Ovary (tissue), 9 donors: ENCODE results near the gene HAUS8. TPM values are rescaled to one million over a fixed set of nuclear protein-coding genes. Genes with fewer than 3 reads are reported as not detected.

Experiments used
- DNase-seq, 5 donors: peaks; one replicate each; pipeline ENCODE4 v3.0.0-alpha.2; 2019 to 2020
- H3K27ac ChIP-seq, 2 donors: fragments of 200-600 bp; one replicate each; pipeline versions ENCODE4 v1.5.1 to v1.8.0; 2019 to 2022
- H3K27me3 ChIP-seq: fragments of 200-600 bp; one replicate; pipeline ENCODE4 v1.8.0; 2022
- H3K36me3 ChIP-seq: fragments of 200-600 bp; sonication (generic); one replicate; pipeline ENCODE4 v1.5.1; 2019
- H3K4me1 ChIP-seq: one replicate; pipeline ENCODE4 v1.8.1; 2013; ENCODE audit warnings: mild to moderate bottlenecking, moderate library complexity; ENCODE audit not compliant: insufficient read depth
- H3K4me3 ChIP-seq: fragments of 200-600 bp; sonication (generic); one replicate; pipeline ENCODE4 v1.5.1; 2017
- H3K9me3 ChIP-seq, 2 donors: fragments of 200-600 bp in 1 of 2; sonication (generic) in 1 of 2; one replicate each; pipeline versions ENCODE4 v1.5.1 to v1.8.1; 2013 to 2019; ENCODE audit warnings: mild to moderate bottlenecking in 1 of 2, moderate library complexity in 1 of 2
- EP300 ChIP-seq: sonication (generic); formaldehyde crosslinking; IDR thresholded peaks from one replicate; pipeline ENCODE4 v1.6.1; 2017; ENCODE audit warnings: antibody characterized with exemption
- POLR2A ChIP-seq: fragments of 450-650 bp; IDR thresholded peaks from one replicate; pipeline ENCODE4 v1.6.1; 2017; ENCODE audit warnings: antibody characterized with exemption, mild to moderate bottlenecking, moderate library complexity
- WGBS, 3 donors: extraction: QIAGEN DNeasy Blood & Tissue Kit in 1 of 3; methylation state at CpG; one replicate each; pipeline versions ENCODE4 v1.1.5 to v1.1.7; 2013 to 2017; 5-methylcytosine and 5-hydroxymethylcytosine counted together
- intact Hi-C, 4 donors: fragments of 100-400 bp; cut with DNase I; formaldehyde crosslinking; loops; one replicate each; pipeline versions ENCODE4 v1.11.0 to v1.15.1; 2022 to 2023
- polyA plus RNA-seq, 2 donors: library from polyadenylated mRNA; stranded (reverse); fragments of 200-250 nt in 1 of 2; fragments of 350-450 nt in 1 of 2; fragmentation: Illumina TruSeq in 1 of 2; extraction: RNeasy Lipid Tissue Mini Kit (QIAGEN cat#74804) in 1 of 2; gene quantifications; one replicate each; pipeline ENCODE4 v1.2.3, GENCODE V29; 2013 to 2014
- total RNA-seq, 7 donors: library from RNA; depleted of rRNA in 2 of 7; stranded (reverse); fragments of >200 nt in 2 of 7; fragmentation: NEBNext Ultra II Directional in 3 of 7; extraction: Animal tissue kit (Norgen Biotek cat#: 25700) in 3 of 7; gene quantifications; one replicate each; pipeline versions ENCODE4 v1.1.0 to v1.2.4, GENCODE V29; 2016 to 2023
- TF ChIP-seq, protein P1 (sequence below), 3 donors: fragments of 450-650 bp in 2 of 3; fragments of 200-600 bp in 1 of 3; IDR thresholded peaks; one replicate each; pipeline versions ENCODE4 v1.5.1 to v1.8.0; 2016 to 2022; ENCODE audit warnings: antibody characterized with exemption in 3 of 3, mild to moderate bottlenecking in 1 of 3
- donor health status: DM: no; HTN: no; CAD: no; lungs with moderate emphysema.
- donor health status: DM: no; HTN: no; CAD: no.
- donor health status: Bipolar disorder and iron deficiency.
- donor health status: DM: yes; HTN: yes; CAD: no.
- donor health status: DM: no; HTN: no; CAD: no.
- donor health status: DM: yes; HTN: yes; CAD: no.

HAUS8 gene
- total and polyA plus RNA-seq, 9 donors: 4.1 to 7.2 (median 5.5) TPM

DNA sequence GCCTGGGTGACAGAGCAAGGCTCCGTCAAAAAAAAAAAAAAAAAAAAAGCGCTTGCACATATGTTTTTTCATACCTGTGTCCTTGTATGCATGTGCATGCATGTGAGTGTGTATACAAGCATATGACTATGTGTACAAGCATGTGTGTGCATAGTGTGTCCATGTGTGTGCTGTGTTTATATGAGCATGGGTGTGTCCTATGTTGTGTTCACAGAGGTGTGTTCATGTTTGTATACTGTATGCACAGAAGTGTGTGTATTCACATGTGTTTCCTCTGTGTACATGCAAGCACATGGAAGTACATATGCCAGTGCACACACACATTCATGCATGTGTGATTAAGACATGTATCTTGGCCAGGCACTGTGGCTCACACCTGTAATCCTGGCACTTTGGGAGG, 17.4 kb upstream of the HAUS8 start:
- no peak overlapping the region for H3K27ac ChIP-seq
- intact Hi-C loops: no loop called here
- H3K9me3 ChIP-seq: no peaks in the 10 kb centered on the region

DNA sequence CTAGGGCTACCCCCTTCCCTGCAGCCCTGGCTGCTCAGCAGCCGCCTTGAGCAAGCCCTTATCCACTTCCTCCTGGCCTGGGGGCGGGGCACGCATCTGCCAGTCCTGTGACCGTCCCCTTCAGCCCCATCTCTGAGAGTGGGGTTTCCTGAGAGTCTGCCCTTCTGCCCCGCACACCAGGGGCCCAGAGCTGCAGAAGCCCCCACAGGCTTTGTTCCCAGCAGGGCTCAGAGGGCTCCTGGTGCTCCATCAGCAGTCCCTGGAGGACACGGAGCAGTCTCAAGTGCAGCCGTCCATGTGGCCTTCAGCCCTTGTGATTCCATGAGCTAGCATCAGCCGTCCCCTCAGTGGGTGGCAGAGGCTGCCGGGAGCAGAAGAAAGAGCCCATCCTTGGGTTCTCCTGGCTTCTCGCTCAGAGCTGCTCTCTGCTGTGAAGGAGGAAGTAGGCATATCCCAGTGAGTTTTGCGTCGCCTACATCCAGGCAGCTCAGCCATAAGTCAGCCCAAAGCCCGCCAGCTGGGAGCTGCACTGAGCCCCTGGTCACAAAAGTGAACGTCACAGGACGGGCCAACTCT, 16.6 kb upstream of the HAUS8 start:
- Histone ChIP-seq H3K9me3 (no peaks in the 10 kb centered on the region), H3K36me3 (no peaks in the 10 kb centered on the region), H3K4me3 (no peak overlapping the region), H3K4me1 (no peaks in the 10 kb centered on the region), H3K27ac (no peak overlapping the region), H3K27me3 (no peaks in the 10 kb centered on the region)
- WGBS, 3 donors: 82 to 87% (median 86%) methylated on average over 15 of the region's 15 CpGs
- DNase-seq: no peak
- intact Hi-C loops: no loop called here
- TF ChIP-seq EP300 (no peak), POLR2A (no peak)
- TF ChIP-seq, protein P1, sequence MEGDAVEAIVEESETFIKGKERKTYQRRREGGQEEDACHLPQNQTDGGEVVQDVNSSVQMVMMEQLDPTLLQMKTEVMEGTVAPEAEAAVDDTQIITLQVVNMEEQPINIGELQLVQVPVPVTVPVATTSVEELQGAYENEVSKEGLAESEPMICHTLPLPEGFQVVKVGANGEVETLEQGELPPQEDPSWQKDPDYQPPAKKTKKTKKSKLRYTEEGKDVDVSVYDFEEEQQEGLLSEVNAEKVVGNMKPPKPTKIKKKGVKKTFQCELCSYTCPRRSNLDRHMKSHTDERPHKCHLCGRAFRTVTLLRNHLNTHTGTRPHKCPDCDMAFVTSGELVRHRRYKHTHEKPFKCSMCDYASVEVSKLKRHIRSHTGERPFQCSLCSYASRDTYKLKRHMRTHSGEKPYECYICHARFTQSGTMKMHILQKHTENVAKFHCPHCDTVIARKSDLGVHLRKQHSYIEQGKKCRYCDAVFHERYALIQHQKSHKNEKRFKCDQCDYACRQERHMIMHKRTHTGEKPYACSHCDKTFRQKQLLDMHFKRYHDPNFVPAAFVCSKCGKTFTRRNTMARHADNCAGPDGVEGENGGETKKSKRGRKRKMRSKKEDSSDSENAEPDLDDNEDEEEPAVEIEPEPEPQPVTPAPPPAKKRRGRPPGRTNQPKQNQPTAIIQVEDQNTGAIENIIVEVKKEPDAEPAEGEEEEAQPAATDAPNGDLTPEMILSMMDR (IDR thresholded peaks at IDR 0.05): no peak

More for the DNA sequence above, 17.4 kb upstream of the HAUS8 start:
- no peaks in the 10 kb centered on the region for H3K36me3 ChIP-seq
- no peaks in the 10 kb centered on the region for H3K4me1 ChIP-seq
- DNase-seq: no peak
- no peak overlapping the region for H3K4me3 ChIP-seq
- WGBS, 3 donors: 94 to 95% (median 95%) methylated on average over 2 of the region's 2 CpGs
- TF ChIP-seq POLR2A: no peak
- TF ChIP-seq EP300: no peak
- TF ChIP-seq, protein P1 (IDR thresholded peaks at IDR 0.05): no peak
- no peaks in the 10 kb centered on the region for H3K27me3 ChIP-seq

DNA sequence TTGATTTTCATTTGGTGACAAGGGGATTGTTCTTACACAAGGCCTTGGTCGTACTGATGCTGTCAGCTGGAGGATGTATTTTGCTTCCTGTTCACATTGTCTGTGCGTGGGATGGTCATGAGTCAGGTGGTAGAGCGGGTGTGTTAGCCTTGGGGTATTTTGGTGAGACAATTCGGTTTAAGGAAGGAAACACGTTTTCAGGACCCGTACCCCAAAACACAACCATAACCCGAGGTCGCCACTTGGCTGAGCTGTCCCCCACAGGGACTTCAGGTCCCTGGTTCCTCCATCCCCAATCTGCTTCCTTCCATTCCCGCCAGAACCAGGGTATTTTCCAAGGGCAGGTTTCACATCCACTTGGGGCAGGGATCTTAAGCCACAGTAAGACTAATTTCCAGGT, 15.3 kb upstream of the HAUS8 start:
- Histone ChIP-seq H3K9me3 (no peaks in the 10 kb centered on the region), H3K4me3 (no peak overlapping the region), H3K36me3 (no peaks in the 10 kb centered on the region), H3K4me1 (no peaks in the 10 kb centered on the region), H3K27me3 (no peaks in the 10 kb centered on the region), H3K27ac (no peak overlapping the region)
- TF ChIP-seq EP300 (no peak), POLR2A (no peak)
- TF ChIP-seq, protein P1 (IDR thresholded peaks at IDR 0.05): no peak
- no peak for DNase-seq
- 79 to 92% (median 88%) methylated on average over 9 of the region's 9 CpGs for WGBS, 3 donors
- intact Hi-C loops: no loop called here

DNA sequence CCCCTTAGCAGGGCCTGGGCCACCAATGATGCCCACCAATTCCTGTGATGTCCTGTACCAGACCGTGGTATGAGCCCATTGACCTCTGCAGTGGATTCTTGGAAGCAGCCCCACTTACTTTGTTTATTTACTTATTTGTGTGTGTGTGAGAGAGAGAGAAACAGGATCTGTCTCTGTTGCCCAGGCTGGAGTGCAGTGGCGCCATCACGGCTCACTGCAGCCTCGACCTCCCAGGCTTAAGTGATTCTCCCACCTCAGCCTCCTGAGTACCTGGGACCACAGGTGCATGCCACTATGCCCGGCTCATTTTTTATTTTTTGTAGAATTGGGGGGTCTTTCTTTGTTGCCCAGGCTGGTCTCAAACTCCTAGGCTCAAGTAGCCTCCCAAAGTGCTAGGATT, 13.3 kb upstream of the HAUS8 start:
- TF ChIP-seq POLR2A (no peak), EP300 (no peak)
- TF ChIP-seq, protein P1 (IDR thresholded peaks at IDR 0.05): no peak
- Histone ChIP-seq H3K4me3 (no peak overlapping the region), H3K36me3 (no peaks in the 10 kb centered on the region), H3K9me3 (no peaks in the 10 kb centered on the region), H3K27ac (no peak overlapping the region), H3K27me3 (no peaks in the 10 kb centered on the region), H3K4me1 (no peaks in the 10 kb centered on the region)
- intact Hi-C loops: no loop called here
- DNase-seq: no peak
- WGBS, 3 donors: 83 to 90% (median 90%) methylated on average over 5 of the region's 5 CpGs
